Measurements from ENCODE around the gene EID3.

Gene EID3

GRCh38 chr12:104344682-104345081, 41.1 kb downstream of the EID3 start:
- Histone ChIP-seq H3F3A (ENCODE audit: insufficient read depth) (no peaks in the 10 kb centered on the region), H2AFZ (ENCODE audit: low read depth, low read length, severe bottlenecking) (no peak overlapping the region), H4K20me1 (ENCODE audit: low read depth, low read length) (no peaks in the 10 kb centered on the region; the same call in 1 of the 2 replicates), H3K9me3 (ENCODE audit: insufficient read depth, low read length) (no peaks in the 10 kb centered on the region), H3K27me3 (ENCODE audit: low read length) (no peaks in the 10 kb centered on the region), H3K9me2 (replicated peaks; ENCODE audit: insufficient read depth, low read length) (no peaks in the 10 kb centered on the region), H3K27ac (ENCODE audit: low read depth, low read length) (no peak overlapping the region), H3K9ac (ENCODE audit: low read length) (no peak overlapping the region), H3K4me3 (ENCODE audit: insufficient read depth, low read length, poor library complexity, severe bottlenecking) (no peak overlapping the region), H3K4me2 (ENCODE audit: low read depth, low read length, poor library complexity, severe bottlenecking) (no peak overlapping the region), H3K79me2 (ENCODE audit: insufficient read depth, low read length) (no peaks in the 10 kb centered on the region; the same call in 1 of the 2 replicates), H3K36me3 (ENCODE audit: low read length) (peaks cover 19% of the 10 kb centered on the region)
- TF ChIP-seq CTCF (IDR thresholded peaks at IDR 0.05; ENCODE audit: insufficient read depth, low read length, poor library complexity, severe bottlenecking) (no peak), EZH2phosphoT487 (conservative IDR thresholded peaks at IDR 0.05; ENCODE audit: low read length) (no peak)

- Histone ChIP-seq H3K79me2 (ENCODE audit: insufficient read depth, low read length) (no peaks in the 10 kb centered on the region; the same call in 1 of the 2 replicates), H3K9me3 (ENCODE audit: insufficient read depth, low read length) (no peaks in the 10 kb centered on the region), H4K20me1 (ENCODE audit: low read depth, low read length) (no peaks in the 10 kb centered on the region; the same call in 1 of the 2 replicates), H3F3A (ENCODE audit: insufficient read depth) (no peaks in the 10 kb centered on the region), H3K27ac (ENCODE audit: low read depth, low read length) (no peak overlapping the region), H3K9ac (ENCODE audit: low read length) (no peak overlapping the region), H3K4me2 (ENCODE audit: low read depth, low read length, poor library complexity, severe bottlenecking) (no peak overlapping the region), H3K4me3 (ENCODE audit: insufficient read depth, low read length, poor library complexity, severe bottlenecking) (no peak overlapping the region), H3K36me3 (ENCODE audit: low read length) (peaks cover 19% of the 10 kb centered on the region; the same call in 1 of the 2 replicates), H3K27me3 (ENCODE audit: low read length) (no peaks in the 10 kb centered on the region), H3K9me2 (replicated peaks; ENCODE audit: insufficient read depth, low read length) (no peaks in the 10 kb centered on the region), H2AFZ (ENCODE audit: low read depth, low read length, severe bottlenecking) (no peak overlapping the region)
- TF ChIP-seq EZH2phosphoT487 (conservative IDR thresholded peaks at IDR 0.05; ENCODE audit: low read length) (no peak), CTCF (IDR thresholded peaks at IDR 0.05; ENCODE audit: insufficient read depth, low read length, poor library complexity, severe bottlenecking) (no peak)
These were observed 41.9 kb downstream of the EID3 start for GRCh38 chr12:104345234-104346066.

GRCh38 chr12:104347374-104348075, 44.0 kb downstream of the EID3 start:
- no peaks in the 10 kb centered on the region for H3K27me3 ChIP-seq (ENCODE audit: low read length)
- TF ChIP-seq CTCF (IDR thresholded peaks at IDR 0.05; ENCODE audit: insufficient read depth, low read length, poor library complexity, severe bottlenecking) (no peak), EZH2phosphoT487 (conservative IDR thresholded peaks at IDR 0.05; ENCODE audit: low read length) (no peak)
- H3K9me2 ChIP-seq (replicated peaks; ENCODE audit: insufficient read depth, low read length) = no peaks in the 10 kb centered on the region
- no peak overlapping the region for H3K9ac ChIP-seq (ENCODE audit: low read length)
- H3K27ac ChIP-seq (ENCODE audit: low read depth, low read length) = no peak overlapping the region
- H4K20me1 ChIP-seq (ENCODE audit: low read depth, low read length) = no peaks in the 10 kb centered on the region; the same call in 1 of the 2 replicates
- no peaks in the 10 kb centered on the region for H3K9me3 ChIP-seq (ENCODE audit: insufficient read depth, low read length)
- no peak overlapping the region for H3K4me3 ChIP-seq (ENCODE audit: insufficient read depth, low read length, poor library complexity, severe bottlenecking)
- H3K36me3 ChIP-seq (ENCODE audit: low read length) = peaks cover 24% of the 10 kb centered on the region; the same call in 1 of the 2 replicates
- H2AFZ ChIP-seq (ENCODE audit: low read depth, low read length, severe bottlenecking) = no peak overlapping the region
- no peaks in the 10 kb centered on the region; the same call in 1 of the 2 replicates for H3K79me2 ChIP-seq (ENCODE audit: insufficient read depth, low read length)
- no peaks in the 10 kb centered on the region for H3F3A ChIP-seq (ENCODE audit: insufficient read depth)
- H3K4me2 ChIP-seq (ENCODE audit: low read depth, low read length, poor library complexity, severe bottlenecking) = no peak overlapping the region
